T-helper 22 cell (primary cell): Measurements from ENCODE around the gene FCHSD2.
"Not testable (repeated sequence)": the region's sequence is repeated elsewhere in the genome, so short reads cannot be mapped to it uniquely, and the experiment has no call there.

Experiments used
- DNase-seq: peaks from one replicate; pipeline ENCODE4 v3.0.0-alpha.2; 2020; ENCODE audit warnings: low read depth

The FCHSD2 gene

GRCh38 chr11:72833811-72834493, 308.2 kb downstream of the FCHSD2 start:
- no peak for DNase-seq

GRCh38 chr11:72833083-72833733, 308.9 kb downstream of the FCHSD2 start:
- DNase-seq: no peak

- no peak for DNase-seq
Measured at GRCh38 chr11:72832301-72833082, 309.6 kb downstream of the FCHSD2 start.

- DNase-seq: no peak
Measured at GRCh38 chr11:72831521-72832300, 310.4 kb downstream of the FCHSD2 start.

GRCh38 chr11:72829884-72830533, 312.1 kb downstream of the FCHSD2 start:
- DNase-seq: no peak

- DNase-seq: no peak
Measured at GRCh38 chr11:72829178-72829577, 312.9 kb downstream of the FCHSD2 start.

GRCh38 chr11:72828692-72829101, 313.4 kb downstream of the FCHSD2 start:
- no peak for DNase-seq

GRCh38 chr11:72828081-72828567, 314.0 kb downstream of the FCHSD2 start:
- DNase-seq: no peak

- DNase-seq: not testable (repeated sequence)
Measured at GRCh38 chr11:72827656-72828055, 314.5 kb downstream of the FCHSD2 start.

- DNase-seq: no peak
Measured at GRCh38 chr11:72826942-72827480, 315.1 kb downstream of the FCHSD2 start.

GRCh38 chr11:72826191-72826941, 315.8 kb downstream of the FCHSD2 start:
- DNase-seq: no peak

- no peak for DNase-seq
Measured at GRCh38 chr11:72825661-72826060, 316.5 kb downstream of the FCHSD2 start.

- DNase-seq: no peak
Measured at GRCh38 chr11:72824811-72825505, 317.2 kb downstream of the FCHSD2 start.

- no peak for DNase-seq
Measured at GRCh38 chr11:72824020-72824419, 318.1 kb downstream of the FCHSD2 start.

- DNase-seq: no peak
Measured at GRCh38 chr11:72823105-72823804, 318.9 kb downstream of the FCHSD2 start.

- DNase-seq: peak; percentile 78
Measured at GRCh38 chr11:72821920-72822799, 320.0 kb downstream of the FCHSD2 start.

GRCh38 chr11:72821221-72821919, 320.7 kb downstream of the FCHSD2 start:
- no peak for DNase-seq
